Activated CD8-positive, alpha-beta T cell treated with anti-CD3 and anti-CD28 coated beads, Interleukin-2, amount 10 ng/mL, durations not matched to agents 7 days and 5 days (primary cell): ENCODE measurements around the gene SLC17A1. TPM values are rescaled to one million over a fixed set of nuclear protein-coding genes. Genes with fewer than 3 reads are reported as not detected.

Experiments used
- total RNA-seq, 2 experiments: library from RNA; stranded (reverse); gene quantifications; one replicate each; pipeline ENCODE4 v1.2.3, GENCODE V29; 2021

SLC17A1 gene
- total RNA-seq, 2 experiments from 2014 or later, result not detected

Other genes with a start within 250 kb of the SLC17A1 start
- gene SCGN, start 179.8 kb downstream of the SLC17A1 start, total RNA-seq, result not detected
- gene SLC17A4, start 77.3 kb downstream of the SLC17A1 start, total RNA-seq, result not detected
- under 1 TPM; 0.21 to 0.55 TPM for gene SLC17A3, start 42.2 kb upstream of the SLC17A1 start, total RNA-seq
- gene SLC17A2, start 98.6 kb upstream of the SLC17A1 start, total RNA-seq, result not detected
- 10 to 100 TPM; 19.1 to 19.5 TPM for gene TRIM38, start 130.8 kb upstream of the SLC17A1 start, total RNA-seq